HG03460 (cell line): Measurements from ENCODE around the gene PITPNM3.
"Not testable (repeated sequence)": the region's sequence is repeated elsewhere in the genome, so short reads cannot be mapped to it uniquely, and the experiment has no call there.

Experiments used
- ATAC-seq: cut with Tn5 transposase; IDR thresholded peaks from one replicate; pipeline ENCODE4 v1.9.1; 2021; ENCODE audit not compliant: unreplicated experiment

PITPNM3 gene

DNA sequence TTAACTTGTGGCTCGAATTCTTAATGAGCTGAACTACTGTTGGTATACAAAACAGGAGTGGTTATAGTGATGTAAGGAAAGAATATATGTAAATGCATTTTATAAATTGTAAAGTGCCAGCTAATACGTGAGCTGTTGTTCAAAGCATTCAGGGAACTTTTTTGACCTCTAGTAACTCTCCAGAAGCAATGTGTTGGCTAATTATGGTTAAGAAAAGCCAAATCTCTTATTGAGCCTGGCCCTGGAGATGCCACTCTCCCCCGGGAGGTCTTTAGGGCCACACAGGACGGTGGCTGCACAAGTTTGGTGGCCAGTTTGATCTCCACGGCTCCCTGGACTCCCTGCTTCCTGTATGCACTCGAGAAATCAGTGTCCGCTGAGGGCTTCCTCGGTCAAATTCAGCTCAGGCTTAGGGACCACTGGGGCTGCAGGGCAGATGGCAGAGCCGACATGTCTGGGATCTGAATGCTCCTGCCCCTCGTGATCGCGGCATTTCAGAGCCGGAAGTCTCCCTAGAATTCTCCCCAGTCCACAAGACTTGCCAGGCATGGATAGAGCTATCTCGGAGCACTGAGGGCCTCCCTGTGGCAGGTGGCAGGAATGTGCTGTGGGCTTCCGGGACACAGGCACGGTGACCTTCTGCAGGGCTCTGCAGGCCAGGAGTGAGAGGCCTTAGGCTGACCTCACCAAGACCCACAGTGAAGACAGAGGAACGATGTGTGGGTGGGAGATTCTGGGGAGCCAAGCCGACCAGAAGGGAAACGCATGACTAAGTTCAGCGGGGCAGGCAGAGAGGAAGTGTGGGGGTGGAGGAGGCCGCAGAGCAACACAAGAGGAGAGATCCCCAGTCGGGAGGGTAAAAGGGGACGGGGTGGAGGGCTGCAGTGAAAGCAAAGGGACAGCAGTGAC, 18.6 kb upstream of the PITPNM3 start:
- ATAC-seq: no peak

DNA sequence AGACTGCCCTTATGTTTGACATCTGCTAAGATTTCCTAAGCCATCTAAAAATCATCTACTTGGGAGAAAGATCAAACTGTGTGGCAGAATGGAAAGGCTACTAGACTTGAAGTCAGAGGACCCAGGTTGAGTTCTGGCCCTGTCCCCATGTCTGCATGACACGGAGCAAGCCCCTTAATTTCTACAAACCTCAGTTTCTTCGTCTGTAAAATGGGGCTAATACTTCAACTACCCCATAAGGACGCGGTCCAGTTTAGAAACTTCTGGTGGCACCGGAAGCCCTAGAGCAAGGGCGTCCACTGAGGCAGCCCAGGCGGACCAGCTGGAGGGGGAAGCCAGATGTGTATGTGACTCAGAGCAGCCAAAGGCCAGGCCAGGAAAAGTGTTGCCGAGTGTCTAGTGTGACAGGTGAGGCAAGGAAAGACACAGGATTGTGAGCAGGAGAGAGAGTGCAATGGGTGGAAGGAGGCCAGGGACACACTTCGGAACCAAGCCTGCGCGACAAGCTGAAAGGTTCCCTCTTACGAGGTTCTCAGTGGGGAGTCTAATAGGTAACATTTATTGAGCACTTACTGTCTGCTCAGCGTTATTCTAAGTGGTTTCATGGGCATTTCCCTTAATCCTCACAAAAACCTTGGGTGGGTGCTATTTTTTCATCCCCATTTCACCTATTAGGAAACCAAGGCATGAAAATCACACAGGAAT, 17.8 kb upstream of the PITPNM3 start:
- ATAC-seq: no peak

DNA sequence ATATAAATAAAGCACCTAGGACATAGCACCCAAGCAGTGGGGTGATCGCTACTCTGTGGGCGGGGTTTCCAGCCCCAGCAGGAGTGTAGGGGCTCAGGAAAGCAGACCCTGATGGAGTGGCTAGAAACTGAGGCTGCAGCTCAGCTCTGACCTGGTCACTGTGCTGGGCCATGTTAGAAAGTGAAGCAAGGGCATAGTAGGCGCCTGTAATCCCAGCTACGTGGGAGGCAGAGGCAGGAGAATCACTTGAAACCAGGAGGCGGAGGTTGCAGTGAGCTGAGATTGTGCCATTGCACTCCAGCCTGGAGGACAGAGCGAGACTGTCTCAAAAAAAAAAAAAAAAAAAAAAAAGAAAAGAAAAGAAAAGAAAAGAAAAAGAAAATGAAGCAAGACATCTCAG, 17.1 kb upstream of the PITPNM3 start:
- not testable (repeated sequence) for ATAC-seq

DNA sequence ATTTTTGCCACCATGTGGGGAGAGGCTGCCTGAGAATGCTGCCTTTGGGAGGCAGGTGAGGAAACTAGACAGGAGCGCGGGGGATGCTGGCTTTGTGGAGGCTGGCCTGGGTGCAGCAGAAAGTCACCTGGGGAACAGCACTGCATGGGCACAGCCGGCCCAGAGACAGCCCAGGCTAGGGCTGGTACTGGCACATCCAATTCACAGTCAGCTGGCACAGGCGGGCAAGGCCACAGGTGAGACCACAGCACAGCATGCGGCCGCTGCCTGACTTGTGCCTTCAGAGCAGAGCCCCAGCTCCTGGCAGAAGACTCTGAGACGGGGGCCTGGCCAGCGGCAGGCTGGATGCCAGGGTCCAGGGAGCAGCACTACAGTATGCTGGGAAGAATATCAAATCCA, 16.6 kb upstream of the PITPNM3 start:
- ATAC-seq: no peak

DNA sequence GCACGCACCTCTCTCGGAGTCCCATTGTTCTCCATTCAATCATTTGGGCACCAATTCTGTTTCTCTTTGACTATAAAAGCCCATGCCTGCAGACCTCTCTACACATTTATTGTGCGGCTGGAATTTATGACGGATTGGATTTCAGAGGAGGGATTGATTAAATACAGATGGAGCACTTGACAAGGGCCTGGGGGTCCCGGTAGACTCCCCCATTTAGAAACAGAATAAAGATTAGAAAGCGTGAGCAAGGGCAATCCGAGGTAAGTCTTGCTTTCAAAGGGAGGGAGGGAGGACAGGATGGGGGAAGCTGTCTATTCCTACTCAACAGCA, 15.1 kb upstream of the PITPNM3 start:
- no peak for ATAC-seq

DNA sequence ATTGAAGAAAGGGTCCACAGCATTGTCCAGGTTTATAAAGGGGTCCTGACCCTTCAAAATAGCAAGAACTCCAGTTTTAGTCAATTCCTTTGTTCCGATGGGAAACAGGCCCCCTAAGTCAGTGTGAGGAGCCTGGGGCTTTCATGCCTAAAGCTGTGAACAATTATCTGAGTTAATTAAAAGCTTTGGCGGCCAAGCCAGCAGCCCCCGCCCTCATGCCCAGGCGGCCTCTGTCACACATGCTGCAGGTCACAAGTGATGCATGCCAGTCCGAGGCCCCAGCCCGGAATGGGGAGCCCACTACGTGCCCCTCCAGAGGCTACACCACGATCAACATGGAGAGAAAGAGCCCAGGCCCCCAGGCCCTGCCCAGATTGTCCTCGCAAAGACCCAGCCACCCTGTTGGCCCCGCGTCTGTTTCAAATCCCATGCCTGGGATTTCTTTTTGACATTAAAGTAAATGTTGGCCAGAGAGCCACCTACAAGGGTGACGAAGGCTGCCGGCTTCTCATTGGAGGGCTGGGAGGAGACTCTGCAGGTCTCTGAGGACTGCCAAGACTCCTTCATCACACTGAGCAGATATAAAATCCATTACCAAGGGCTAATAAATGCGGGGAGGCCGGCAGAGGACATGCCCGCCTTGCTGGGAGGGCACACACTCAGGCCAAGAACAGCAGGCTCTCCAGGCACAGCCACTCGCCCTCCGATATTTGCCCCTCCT, 14.5 kb upstream of the PITPNM3 start:
- no peak for ATAC-seq

DNA sequence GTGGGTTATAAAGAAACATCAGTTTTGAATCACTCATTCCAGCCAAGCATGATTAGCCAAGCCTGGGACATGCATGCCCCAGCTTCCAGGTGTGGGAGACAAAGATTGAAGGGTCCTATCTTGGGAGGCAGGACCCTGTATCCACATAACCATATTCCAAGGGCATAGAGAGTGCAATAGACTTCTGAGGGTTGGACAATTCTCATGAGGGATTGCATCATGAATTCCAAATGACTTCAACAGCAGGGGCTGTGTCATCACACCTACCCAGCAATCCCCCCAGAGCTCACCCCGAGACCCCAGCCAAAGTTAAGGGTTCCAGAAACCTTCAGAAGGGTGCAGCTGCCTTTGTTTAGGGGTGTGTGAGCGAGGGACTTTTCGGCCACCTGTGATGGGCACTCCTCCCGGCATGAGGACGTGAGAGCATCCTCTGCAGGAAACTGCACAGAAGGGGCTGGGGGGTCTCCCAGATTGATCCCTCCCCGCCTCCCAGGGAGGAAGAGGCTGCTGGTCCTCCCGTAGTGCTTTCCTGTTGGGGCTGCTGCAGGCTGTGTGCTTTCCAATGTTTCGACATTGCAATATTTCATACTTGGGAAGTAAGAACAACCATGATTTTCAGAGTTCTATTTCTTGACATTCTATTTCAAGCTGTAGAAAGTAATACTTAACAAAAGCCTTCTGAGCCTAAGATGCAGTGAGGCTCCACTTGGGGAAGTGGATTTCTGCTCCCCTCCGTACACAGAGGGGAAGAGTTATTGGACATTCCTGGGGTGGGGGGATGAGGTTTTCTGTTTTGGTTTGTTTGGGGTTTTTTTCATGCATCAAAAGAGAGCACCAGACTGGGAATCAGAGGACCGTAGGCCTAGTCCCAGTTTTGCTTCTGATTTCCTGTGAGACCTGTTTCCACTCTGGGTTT, 13.3 kb upstream of the PITPNM3 start:
- ATAC-seq: no peak

DNA sequence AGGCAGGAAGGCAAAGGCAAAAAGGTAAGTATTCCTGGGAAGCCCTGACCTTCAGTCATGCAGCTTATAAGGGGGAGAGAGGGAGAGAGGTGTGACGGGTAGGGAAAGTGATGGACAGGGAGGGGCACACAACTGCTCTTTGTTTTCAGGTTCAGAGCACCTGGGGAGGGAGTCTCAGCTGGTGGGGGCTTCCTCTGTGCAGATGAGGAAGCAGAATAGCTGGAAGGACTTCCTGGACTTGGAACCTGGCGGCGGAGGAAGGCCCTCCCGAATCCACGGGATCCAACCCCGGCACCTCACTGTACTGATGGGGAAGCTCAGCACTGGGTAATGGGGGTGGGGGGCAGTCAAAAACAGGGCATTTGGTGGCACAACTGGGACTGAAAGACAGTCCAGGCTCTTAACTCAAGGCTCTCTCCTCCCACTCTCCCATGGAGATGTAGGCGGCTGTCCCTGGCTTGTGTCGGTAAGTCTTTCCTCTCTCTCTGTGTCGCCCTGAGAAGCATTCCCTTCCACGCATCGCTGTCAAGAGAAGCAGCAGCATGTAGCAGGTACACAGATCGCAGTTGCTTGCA, 11.9 kb upstream of the PITPNM3 start:
- no peak for ATAC-seq

DNA sequence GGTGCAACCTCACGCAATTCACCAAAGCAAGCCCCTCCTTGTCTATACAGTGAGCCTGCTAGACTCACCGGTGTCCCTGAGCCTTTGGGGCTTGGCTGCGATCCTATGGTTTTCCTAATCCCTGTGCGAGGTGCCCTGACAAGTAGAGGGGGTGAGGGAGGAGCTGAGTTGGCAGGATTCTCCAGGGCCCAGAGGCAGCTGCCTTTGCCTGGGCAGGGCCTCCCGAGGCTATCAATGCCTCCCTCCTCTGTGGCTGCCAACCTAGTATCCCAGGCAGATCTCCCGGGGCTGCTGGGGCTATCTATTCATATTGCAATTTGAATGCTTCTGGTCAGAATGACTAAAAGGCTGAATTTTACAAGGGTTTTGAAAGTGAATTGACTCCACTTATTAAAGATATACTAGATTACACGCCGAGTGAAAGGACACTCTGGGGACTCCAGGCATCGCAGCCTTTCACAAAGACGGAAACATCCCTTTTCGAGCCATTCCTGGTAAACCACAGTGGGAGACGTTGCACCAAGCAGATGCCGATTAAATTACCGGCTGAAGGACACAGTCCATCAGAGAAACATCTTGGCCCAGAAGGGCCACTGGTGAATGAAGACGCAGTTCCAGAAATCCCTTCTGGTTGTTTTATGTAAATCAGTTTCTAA, 11.3 kb upstream of the PITPNM3 start:
- no peak for ATAC-seq

DNA sequence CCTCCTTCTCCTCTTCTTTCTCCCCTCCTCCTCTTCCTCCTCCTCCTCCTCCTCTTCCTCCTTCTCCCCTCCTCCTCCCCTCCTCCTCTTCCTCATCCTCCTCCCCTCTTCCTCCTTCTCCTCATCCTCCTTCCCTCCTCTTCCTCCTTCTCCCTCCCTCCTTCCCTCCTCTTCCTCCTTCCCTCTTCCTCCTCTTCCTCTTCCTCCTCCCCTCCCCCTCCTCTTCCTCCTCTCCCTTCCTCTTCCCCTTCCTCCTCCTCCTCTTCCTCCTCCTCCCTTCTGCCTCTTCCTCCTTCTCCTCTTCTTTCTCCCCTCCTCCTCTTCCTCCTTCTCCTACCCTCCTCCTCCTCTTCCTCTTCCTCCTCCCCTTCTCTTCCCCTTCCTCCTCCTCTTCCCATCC, 5.1 kb upstream of the PITPNM3 start:
- no peak for ATAC-seq

DNA sequence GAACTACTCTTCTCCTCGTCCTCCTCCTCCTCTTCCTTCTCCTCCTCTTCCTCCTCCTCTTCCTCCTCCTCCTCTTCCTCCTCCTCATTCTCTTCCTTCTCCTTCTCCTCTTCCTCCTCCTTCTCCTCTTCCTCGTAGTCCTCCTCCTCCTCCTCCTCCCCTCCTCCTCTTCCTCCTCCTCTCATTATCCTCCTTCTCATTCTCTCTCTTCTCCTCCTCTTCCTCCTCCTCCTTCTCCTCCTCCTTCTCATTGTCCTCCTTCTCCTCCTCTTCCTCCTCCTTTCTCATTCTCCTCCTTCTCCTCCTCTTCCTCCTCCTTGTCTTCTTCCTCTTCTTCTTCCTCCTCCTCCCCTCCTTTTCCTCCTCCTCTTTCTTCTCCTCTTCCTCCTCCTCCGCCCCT, 4.1 kb upstream of the PITPNM3 start:
- ATAC-seq: no peak

DNA sequence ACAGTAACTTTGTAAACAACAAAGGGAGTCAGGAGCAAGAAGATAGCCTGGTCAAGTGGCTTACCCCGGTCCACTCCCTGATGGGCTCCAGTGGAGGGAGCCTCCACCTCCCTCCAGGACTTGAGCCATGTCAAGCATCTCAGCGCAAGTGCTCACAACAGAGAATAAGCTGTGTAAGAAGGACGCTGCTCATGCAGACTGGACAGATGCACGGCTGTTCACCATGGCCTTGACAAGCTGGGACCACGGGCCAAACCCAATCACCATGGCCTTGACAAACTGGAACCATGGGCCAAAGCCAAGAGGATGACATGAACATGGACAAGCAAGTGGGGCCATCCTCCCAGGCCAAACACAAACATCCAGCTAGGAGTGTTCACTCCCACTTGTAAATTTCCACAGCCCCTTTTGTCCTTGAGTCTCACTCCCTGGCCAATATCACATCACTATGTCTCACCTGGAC, 3.4 kb upstream of the PITPNM3 start:
- ATAC-seq: no peak

DNA sequence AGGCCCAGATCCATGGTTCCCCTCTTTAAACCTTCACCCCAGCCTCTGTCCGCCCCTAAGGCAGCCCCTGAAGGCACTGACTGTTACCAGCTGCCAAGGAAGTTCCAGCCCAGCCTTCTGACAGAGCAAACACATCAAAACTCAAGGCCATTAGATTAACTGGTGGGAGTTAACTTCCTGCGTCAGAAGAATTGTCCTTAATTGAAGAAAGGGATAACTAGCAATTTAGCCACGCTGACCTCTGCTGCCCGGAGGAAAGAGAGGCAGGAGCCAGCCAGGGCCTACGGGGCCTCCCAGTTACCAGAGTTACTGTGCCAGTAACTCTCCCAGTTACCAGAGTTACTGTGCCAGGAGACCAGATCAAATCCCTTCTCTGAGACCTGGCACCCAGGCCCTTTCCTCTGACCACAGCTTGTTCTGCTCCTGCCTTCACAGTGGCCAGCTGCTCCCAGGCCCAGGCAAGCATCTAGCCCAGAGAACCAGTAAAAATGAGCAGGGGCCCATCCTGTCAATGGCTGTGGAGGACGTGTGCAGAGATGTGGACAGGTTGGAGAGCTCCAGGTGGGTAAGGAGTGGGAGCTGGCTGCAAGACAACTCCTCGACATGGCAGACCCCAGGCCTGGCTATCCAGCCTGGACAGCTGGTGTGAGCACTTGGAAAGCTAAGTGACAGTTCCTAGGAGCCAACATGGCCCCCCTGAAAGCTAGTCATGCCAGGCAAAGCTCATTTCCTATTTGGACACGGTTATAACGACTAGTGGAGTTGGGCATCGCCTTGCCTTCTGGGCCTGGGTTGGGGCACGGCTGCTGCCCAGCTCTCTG, 2.8 kb upstream of the PITPNM3 start:
- no peak for ATAC-seq

DNA sequence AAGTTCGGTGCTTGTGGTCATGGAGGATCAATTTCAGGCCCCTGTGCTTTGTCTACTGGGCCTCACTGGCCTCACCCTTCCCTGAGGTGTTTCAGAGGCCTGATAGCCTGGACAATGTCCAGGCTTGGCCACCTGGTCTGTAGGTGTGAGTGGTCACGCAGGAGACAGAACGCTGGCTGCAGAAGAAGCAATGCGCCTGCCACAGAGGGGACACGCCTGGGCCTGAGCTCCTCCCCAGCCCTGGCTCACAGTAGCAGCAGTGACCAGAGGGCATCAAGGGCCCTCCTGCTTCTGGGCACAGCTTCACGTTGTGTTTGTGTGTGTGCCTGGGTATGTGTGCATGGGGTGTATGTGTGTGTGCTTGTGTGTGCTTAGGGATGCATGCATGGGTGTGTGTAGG, 1.9 kb upstream of the PITPNM3 start:
- no peak for ATAC-seq

DNA sequence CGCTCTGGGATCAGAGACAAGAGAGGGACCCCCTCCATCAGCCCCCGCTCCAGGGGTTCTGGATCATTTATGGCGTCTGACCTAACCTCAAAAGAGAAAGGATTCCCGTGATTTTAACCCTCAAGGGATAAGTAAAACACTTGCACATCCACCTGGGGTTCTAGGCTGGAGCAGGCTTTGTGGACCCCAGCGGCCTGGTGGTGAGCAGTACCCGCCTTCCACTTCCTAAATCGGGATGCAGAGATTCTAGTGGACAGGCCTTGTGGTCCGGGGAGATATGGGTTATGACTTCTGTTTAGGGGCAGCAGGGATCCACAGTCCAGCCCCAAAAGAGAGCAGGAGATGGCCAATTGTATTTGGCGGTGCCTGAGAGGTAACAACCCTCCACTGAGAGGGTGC, 684 bp upstream of the PITPNM3 start:
- ATAC-seq: no peak

DNA sequence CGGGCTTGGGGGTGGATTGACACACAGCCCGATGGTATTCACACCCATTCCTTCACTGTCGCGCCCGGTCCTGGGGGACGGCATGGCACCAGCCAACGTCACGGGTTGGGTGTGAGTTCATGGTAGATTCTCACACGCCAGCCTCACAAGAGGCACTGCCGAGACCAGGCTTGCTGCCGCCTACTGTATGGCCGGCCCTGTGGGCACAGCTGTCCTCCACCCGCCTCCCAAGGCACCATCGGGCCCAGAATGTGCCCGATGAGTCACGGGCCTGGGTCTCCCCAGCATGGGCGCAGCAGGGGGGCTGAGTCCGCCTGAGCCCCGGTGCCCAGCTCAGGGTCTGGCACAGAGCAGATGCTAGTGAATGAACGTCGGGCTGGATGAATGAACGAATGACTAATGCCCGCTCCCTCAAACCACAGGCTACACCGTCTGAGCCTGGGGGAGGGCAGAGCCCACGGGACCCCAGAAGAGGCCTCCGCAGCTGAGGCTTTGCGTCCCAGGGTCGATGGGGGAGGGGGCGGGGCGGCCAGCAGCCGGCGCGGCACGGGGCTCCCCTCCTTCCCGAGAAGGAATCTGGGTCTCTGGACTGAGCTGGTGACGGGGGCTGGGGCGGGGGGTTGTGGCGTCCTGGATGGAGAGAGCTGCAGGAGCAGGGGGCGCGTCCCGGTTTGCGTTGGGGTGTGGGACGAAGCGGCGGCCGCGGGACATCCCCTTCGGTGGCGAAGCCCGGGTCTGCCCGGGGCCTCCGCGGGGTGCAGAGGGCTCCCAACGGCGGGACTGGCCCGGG, 829 bp downstream of the PITPNM3 start:
- no peak for ATAC-seq

DNA sequence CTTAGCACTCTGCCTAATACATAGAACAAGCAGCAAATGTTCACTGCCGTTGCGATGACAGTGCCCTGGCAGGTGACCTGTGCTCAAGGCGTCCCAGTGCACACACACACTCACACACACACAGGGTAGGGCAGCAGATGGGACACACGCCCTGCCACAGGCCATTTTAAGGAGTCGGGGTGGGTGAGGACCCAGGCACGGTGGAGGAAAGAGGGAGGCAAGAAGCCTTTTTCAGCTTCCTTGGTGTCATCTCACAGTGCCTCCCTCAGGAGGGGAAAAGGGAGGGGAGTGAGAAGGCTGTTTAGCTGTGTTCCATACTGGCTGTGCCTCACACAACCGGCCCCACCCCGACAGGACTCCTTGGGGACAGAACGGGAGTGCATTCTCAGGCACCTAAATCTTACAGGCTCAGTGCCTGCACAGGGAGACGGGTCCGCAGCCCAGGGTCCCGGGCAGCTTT, 1.5 kb downstream of the PITPNM3 start:
- ATAC-seq: no peak

DNA sequence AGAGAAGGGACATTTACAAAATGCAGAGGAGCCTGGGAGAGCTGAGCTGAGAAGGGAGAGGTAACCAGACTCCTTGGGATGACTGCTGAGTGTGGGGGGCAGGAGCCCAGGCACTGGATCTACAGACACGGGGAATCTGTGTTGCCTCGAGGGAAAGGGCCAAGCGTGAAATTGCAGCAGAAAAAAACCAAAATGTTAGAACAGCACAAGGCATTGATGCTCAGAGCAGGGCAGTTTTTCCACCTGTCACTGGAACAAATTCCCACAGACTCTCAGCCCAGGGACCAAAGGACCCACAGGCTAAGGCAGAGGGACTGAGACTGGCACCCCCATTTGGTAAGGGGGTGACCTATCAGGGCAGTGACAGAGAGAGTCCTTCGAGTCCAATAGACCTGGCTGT, 2.0 kb downstream of the PITPNM3 start:
- ATAC-seq: no peak
